IMR-90 (cell line): ENCODE results near the gene SENP7. TPM values are rescaled to one million over a fixed set of nuclear protein-coding genes. Genes with fewer than 3 reads are reported as not detected.

Experiments
- ATAC-seq: fragments of 200-7000 bp; cut with Tn5 transposase; 2 replicates; pipeline ENCODE4 v1.9.1; 2020; ENCODE audit warnings: low read depth, mild to moderate bottlenecking, moderate library complexity
- BruUV-seq: library from RNA; stranded (reverse); fragments of 400-500 nt; replicated peaks from 2 replicates; lab custom pipeline; 2021; lab: Mats Ljungman, UMichigan
- CTCF ChIA-PET: fragments of 300-600 bp; formaldehyde crosslinking; extraction: SDS; loops from one replicate; lab custom pipeline; 2021; ENCODE audit warnings: antibody characterized with exemption; lab: Yijun Ruan, JAX
- POLR2A ChIA-PET: fragments of 300-600 bp; sonication (Branson Sonifier 250); formaldehyde crosslinking; loops from one replicate; lab custom pipeline; 2022; ENCODE audit warnings: antibody characterized with exemption; ENCODE audit not compliant: unreplicated experiment; lab: Charles Lee
- DNase-seq: peaks from one replicate; pipeline ENCODE4 v3.0.0; 2013
- H2AFZ ChIP-seq: replicated peaks from 2 replicates; pipeline ENCODE3; 2013; ENCODE audit warnings: low read length, mild to moderate bottlenecking; ENCODE audit not compliant: poor library complexity
- H2AK5ac ChIP-seq: 2 replicates; pipeline ENCODE4 v1.6.1; 2013; ENCODE audit warnings: low read depth, low read length, inconsistent platforms
- H2AK9ac ChIP-seq: replicated peaks from 2 replicates; pipeline ENCODE3; 2013; ENCODE audit warnings: mild to moderate bottlenecking, low read depth, low read length, moderate library complexity; ENCODE audit not compliant: poor library complexity
- H2BK120ac ChIP-seq: 2 replicates; pipeline ENCODE4 v1.6.1; 2013; ENCODE audit warnings: low read depth, low read length, inconsistent platforms
- H2BK15ac ChIP-seq: 3 replicates; pipeline ENCODE4 v1.6.1; 2013; ENCODE audit warnings: low read depth, low read length, inconsistent platforms
- H2BK20ac ChIP-seq: 2 replicates; pipeline ENCODE4 v1.6.1; 2013; ENCODE audit warnings: low read depth, mild to moderate bottlenecking, inconsistent platforms, low read length, moderate library complexity
- H2BK5ac ChIP-seq: 2 replicates; pipeline ENCODE4 v1.6.1; 2013; ENCODE audit warnings: mild to moderate bottlenecking, low read depth, low read length, inconsistent platforms; ENCODE audit not compliant: poor library complexity, severe bottlenecking
- H3K14ac ChIP-seq: replicated peaks from 2 replicates; pipeline ENCODE4 v1.6.1; 2013; ENCODE audit warnings: low read depth, low read length, inconsistent platforms
- H3K18ac ChIP-seq: 2 replicates; pipeline ENCODE4 v1.6.1; 2013; ENCODE audit warnings: low read depth, low read length, control low read depth
- H3K23ac ChIP-seq: 2 replicates; pipeline ENCODE4 v1.6.1; 2013; ENCODE audit warnings: low read depth, low read length, inconsistent platforms
- H3K27ac ChIP-seq: 2 replicates; pipeline ENCODE4 v1.5.1; 2013; ENCODE audit warnings: mild to moderate bottlenecking, control low read depth, low read length; ENCODE audit not compliant: insufficient read depth
- H3K27me3 ChIP-seq: 2 replicates; pipeline ENCODE4 v1.6.1; 2013; ENCODE audit warnings: low read length; ENCODE audit not compliant: control insufficient read depth, insufficient read depth
- H3K36me3 ChIP-seq: 2 replicates; pipeline ENCODE4 v1.6.1; 2013; ENCODE audit warnings: low read length, mixed read lengths; ENCODE audit not compliant: control insufficient read depth, insufficient read depth
- H3K4ac ChIP-seq: 2 replicates; pipeline ENCODE4 v1.6.1; 2013; ENCODE audit warnings: low read depth, low read length, inconsistent platforms
- H3K4me1 ChIP-seq: 2 replicates; pipeline ENCODE4 v1.6.1; 2013; ENCODE audit warnings: low read length, mixed read lengths; ENCODE audit not compliant: control insufficient read depth, insufficient read depth
- H3K4me2 ChIP-seq: 2 replicates; pipeline ENCODE4 v1.6.1; 2013; ENCODE audit warnings: low read depth, mild to moderate bottlenecking, control low read depth, low read length, moderate library complexity
- H3K4me3 ChIP-seq: 2 replicates; pipeline ENCODE4 v1.5.1; 2013; ENCODE audit warnings: low read depth, mild to moderate bottlenecking, control low read depth, low read length, moderate library complexity; ENCODE audit not compliant: insufficient read depth
- H3K56ac ChIP-seq: 2 replicates; pipeline ENCODE4 v1.6.1; 2013; ENCODE audit warnings: low read length, inconsistent platforms; ENCODE audit not compliant: insufficient read depth; ENCODE audit errors: extremely low read depth
- H3K79me1 ChIP-seq, 2 experiments: 2 replicates each; pipeline ENCODE4 v1.6.1; 2013; ENCODE audit warnings: low read length in 2 of 2, inconsistent platforms in 1 of 2, low read depth in 1 of 2
- H3K9ac ChIP-seq: 2 replicates; pipeline ENCODE4 v1.6.1; 2013; ENCODE audit warnings: low read depth, low read length, control low read depth
- H3K9me1 ChIP-seq: 2 replicates; pipeline ENCODE4 v1.6.1; 2013; ENCODE audit warnings: low read length, inconsistent platforms; ENCODE audit not compliant: insufficient read depth
- H3K9me3 ChIP-seq: 2 replicates; pipeline ENCODE4 v1.6.1; 2013; ENCODE audit warnings: low read length; ENCODE audit not compliant: control insufficient read depth, insufficient read depth
- H4K20me1 ChIP-seq: 2 replicates; pipeline ENCODE4 v1.6.1; 2013; ENCODE audit warnings: low read length, inconsistent platforms; ENCODE audit not compliant: insufficient read depth
- H4K5ac ChIP-seq: 2 replicates; pipeline ENCODE4 v1.6.1; 2013; ENCODE audit warnings: mild to moderate bottlenecking, low read depth, low read length, control low read depth
- H4K8ac ChIP-seq, 2 experiments: 2 replicates each; pipeline ENCODE4 v1.6.1; 2013; ENCODE audit warnings: low read depth in 2 of 2, low read length in 2 of 2, control low read depth in 1 of 2, inconsistent platforms in 1 of 2
- H4K91ac ChIP-seq: 2 replicates; pipeline ENCODE4 v1.6.1; 2013; ENCODE audit warnings: low read depth, low read length, inconsistent platforms; ENCODE audit not compliant: insufficient read depth
- BHLHE40 ChIP-seq: fragments of 150-350 bp; IDR thresholded peaks from 2 replicates; pipeline ENCODE4 v1.6.1; 2016; ENCODE audit warnings: mild to moderate bottlenecking, low read depth, low read length
- CEBPB ChIP-seq: IDR thresholded peaks from 2 replicates; pipeline ENCODE4 v1.6.1; 2012; ENCODE audit warnings: low read depth, low read length, improper control_type of control experiment
- CHD1 ChIP-seq: IDR thresholded peaks from 2 replicates; pipeline ENCODE4 v1.6.1; 2012; ENCODE audit warnings: low read depth, low read length, improper control_type of control experiment
- MAFK ChIP-seq: IDR thresholded peaks from 2 replicates; pipeline ENCODE4 v1.6.1; 2012; ENCODE audit warnings: low read depth, low read length, improper control_type of control experiment
- MAZ ChIP-seq: IDR thresholded peaks from 2 replicates; pipeline ENCODE4 v1.6.1; 2012; ENCODE audit warnings: low read depth, mild to moderate bottlenecking, low read length, improper control_type of control experiment, moderate library complexity, borderline replicate concordance
- MXI1 ChIP-seq: IDR thresholded peaks from 2 replicates; pipeline ENCODE4 v1.6.1; 2012; ENCODE audit warnings: low read depth, mild to moderate bottlenecking, low read length, moderate library complexity, borderline replicate concordance
- NFE2L2 ChIP-seq: fragments of 150-350 bp; IDR thresholded peaks from 2 replicates; pipeline ENCODE4 v1.6.1; 2016; ENCODE audit warnings: low read depth, mild to moderate bottlenecking, low read length
- POLR2A ChIP-seq: IDR thresholded peaks from 2 replicates; pipeline ENCODE4 v1.6.1; 2012; ENCODE audit warnings: mild to moderate bottlenecking, low read depth, low read length
- RAD21 ChIP-seq: IDR thresholded peaks from 2 replicates; pipeline ENCODE4 v1.6.1; 2012; ENCODE audit warnings: low read length, improper control_type of control experiment
- RCOR1 ChIP-seq: IDR thresholded peaks from 2 replicates; pipeline ENCODE4 v1.6.1; 2012; ENCODE audit warnings: mild to moderate bottlenecking, low read length, improper control_type of control experiment; ENCODE audit not compliant: insufficient replicate concordance
- SMC3 ChIP-seq: fragments of 150-350 bp; IDR thresholded peaks from 2 replicates; pipeline ENCODE4 v1.6.1; 2016; ENCODE audit warnings: low read depth, mild to moderate bottlenecking, antibody characterized with exemption, low read length, moderate library complexity
- WGBS, 2 experiments: methylation state at CpG; one replicate each; pipeline versions ENCODE4 v1.1.5 to v1.1.7; 2013; ENCODE audit warnings: missing lambda C conversion rate in 2 of 2; ENCODE audit not compliant: insufficient read length in 1 of 2; ENCODE audit errors: extremely low coverage in 2 of 2; 5-methylcytosine and 5-hydroxymethylcytosine counted together
- dilution Hi-C: fragments of 300-500 bp; cut with HindIII; formaldehyde crosslinking; loops from one replicate; pipeline ENCODE4 v1.14.3; 2018; ENCODE audit warnings: low sequenced_read_pairs; ENCODE audit not compliant: unreplicated experiment
- in situ Hi-C: fragments of 300-500 bp; cut with MboI; formaldehyde crosslinking; loops from 3 replicates; pipeline ENCODE4 v1.14.3; 2019; ENCODE audit warnings: low sequenced_read_pairs, inconsistent platforms, mixed read lengths
- intact Hi-C: fragments of 100-400 bp; cut with micrococcal nuclease; formaldehyde crosslinking; loops from 2 replicates; pipeline ENCODE4 v1.10.0; 2022
- polyA plus RNA-seq, 3 experiments: library from polyadenylated mRNA; depleted of rRNA; stranded (reverse); fragments of >200 nt; gene quantifications; 2 replicates each; pipeline ENCODE4 v1.2.3, GENCODE V29; 2012; ENCODE audit warnings: low replicate concordance in 1 of 3
- total RNA-seq: library from RNA; depleted of rRNA; stranded (reverse); fragments of >200 nt; gene quantifications from 2 replicates; pipeline ENCODE4 v1.2.3, GENCODE V29; 2012
- TF ChIP-seq, protein P1 (sequence below): conservative IDR thresholded peaks from 2 replicates; pipeline ENCODE4 v1.5.1; 2012; ENCODE audit warnings: mild to moderate bottlenecking, low read depth, low read length, improper control_type of control experiment
- TF ChIP-seq, protein P2 (sequence below): fragments of 150-350 bp; IDR thresholded peaks from 2 replicates; pipeline ENCODE4 v1.6.1; 2017; ENCODE audit warnings: mild to moderate bottlenecking, antibody characterized with exemption, low read length, low read depth
- TF ChIP-seq, protein P3 (sequence below): fragments of 150-350 bp; IDR thresholded peaks from 2 replicates; pipeline ENCODE4 v1.6.1; 2016; ENCODE audit warnings: low read depth, mild to moderate bottlenecking, low read length, moderate library complexity, borderline replicate concordance

Gene SENP7
- total and polyA plus RNA-seq, 2 of the 4 experiments (the other 2 are of a cell fraction): 5.5 to 8.4 TPM

DNA sequence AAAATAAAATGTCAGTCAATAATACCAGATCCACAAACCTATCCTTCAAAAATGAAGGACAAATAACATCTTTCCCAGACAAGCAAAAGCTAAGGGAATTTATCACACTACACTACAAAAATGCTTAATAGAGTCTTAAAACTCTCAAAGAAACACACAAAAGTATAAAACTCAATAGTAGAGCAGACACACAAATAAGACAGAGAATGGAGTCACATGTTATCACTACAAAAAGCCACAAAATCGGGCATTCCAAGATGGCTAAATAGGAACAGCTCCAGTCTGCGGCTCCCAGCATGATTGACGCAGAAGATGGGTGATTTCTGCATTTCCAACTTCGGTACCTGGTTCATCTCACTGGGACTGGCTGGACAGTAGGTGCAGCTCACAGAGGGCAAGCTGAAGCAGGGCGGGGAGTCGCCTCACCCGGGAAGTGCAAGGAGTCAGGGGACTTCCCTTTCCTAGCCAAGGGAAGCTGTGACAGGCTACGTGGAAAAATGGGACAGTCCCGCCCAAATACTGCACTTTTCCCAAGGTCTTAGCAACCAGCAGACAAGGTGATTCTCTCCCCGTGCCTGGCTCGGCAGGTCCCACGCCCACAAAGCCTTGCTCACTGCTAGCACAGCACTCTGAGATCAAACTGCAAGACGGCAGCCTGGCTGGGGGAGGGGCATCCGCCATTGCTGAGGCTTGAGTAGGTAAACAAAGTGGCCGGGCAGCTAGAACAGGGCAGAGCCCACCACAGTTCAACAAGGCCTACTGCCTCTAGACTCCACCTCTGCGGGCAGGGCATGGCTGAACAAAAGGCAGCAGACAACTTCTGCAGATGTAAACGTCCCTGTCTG, 46.3 kb downstream of the SENP7 start:
- H3K79me1 ChIP-seq: peaks cover 18 to 25% of the 10 kb centered on the region in 2 experiments
- no TSS peak for BruUV-seq
- ChIA-PET POLR2A (no interaction called here), CTCF (no interaction called here)
- H3K14ac ChIP-seq: peak overlapping the region; percentile 85
- no peaks in the 10 kb centered on the region for H4K20me1 ChIP-seq
- dilution Hi-C loops: no loop called here
- H4K5ac ChIP-seq: peak overlapping the region; percentile 96
- 77% methylated on average over 4 of the region's 17 CpGs; no CpG with 5 or more reads in 1 of the 2 experiments for WGBS, 2 experiments
- no peaks in the 10 kb centered on the region for H3K27me3 ChIP-seq
- peaks cover 2% of the 10 kb centered on the region; the same call in 1 of the 2 replicates for H3K4me1 ChIP-seq
- peaks cover 12% of the 10 kb centered on the region for H3K9me1 ChIP-seq
- H3K27ac ChIP-seq: peak overlapping the region; percentile 52
- ATAC-seq: peak; percentile 63
- H2BK20ac ChIP-seq: no peak overlapping the region
- no peak overlapping the region for H3K56ac ChIP-seq
- peak overlapping the region; percentile 5 for H4K91ac ChIP-seq
- H2AK5ac ChIP-seq: peak overlapping the region; percentile 39; the same call in 1 of the 2 replicates
- H2AFZ ChIP-seq: peak overlapping the region; percentile 78
- H3K9me3 ChIP-seq: no peaks in the 10 kb centered on the region
- H3K4ac ChIP-seq: peak overlapping the region; percentile 72
- peak overlapping the region; percentile 73; the same call in 1 of the 2 replicates for H3K23ac ChIP-seq
- H3K18ac ChIP-seq: peak overlapping the region; percentile 76
- H3K9ac ChIP-seq: peak overlapping the region; percentile 42
- intact Hi-C loops: no loop called here
- H3K4me3 ChIP-seq: peak overlapping the region; percentile 47; the same call in 1 of the 2 replicates
- DNase-seq: peak; percentile 7
- in situ Hi-C loops: no loop called here
- peak overlapping the region; percentile 87 to 90 for H4K8ac ChIP-seq
- H2BK120ac ChIP-seq: peak overlapping the region; percentile 60; the same call in 1 of the 2 replicates
- peak overlapping the region; percentile 78 for H2BK5ac ChIP-seq
- H3K36me3 ChIP-seq: no peaks in the 10 kb centered on the region
- peak overlapping the region; percentile 97 for H3K4me2 ChIP-seq
- no peak overlapping the region; the same call in 2 of the 3 replicates for H2BK15ac ChIP-seq
- peak overlapping the region; percentile 28 for H2AK9ac ChIP-seq
- TF ChIP-seq, protein P1, sequence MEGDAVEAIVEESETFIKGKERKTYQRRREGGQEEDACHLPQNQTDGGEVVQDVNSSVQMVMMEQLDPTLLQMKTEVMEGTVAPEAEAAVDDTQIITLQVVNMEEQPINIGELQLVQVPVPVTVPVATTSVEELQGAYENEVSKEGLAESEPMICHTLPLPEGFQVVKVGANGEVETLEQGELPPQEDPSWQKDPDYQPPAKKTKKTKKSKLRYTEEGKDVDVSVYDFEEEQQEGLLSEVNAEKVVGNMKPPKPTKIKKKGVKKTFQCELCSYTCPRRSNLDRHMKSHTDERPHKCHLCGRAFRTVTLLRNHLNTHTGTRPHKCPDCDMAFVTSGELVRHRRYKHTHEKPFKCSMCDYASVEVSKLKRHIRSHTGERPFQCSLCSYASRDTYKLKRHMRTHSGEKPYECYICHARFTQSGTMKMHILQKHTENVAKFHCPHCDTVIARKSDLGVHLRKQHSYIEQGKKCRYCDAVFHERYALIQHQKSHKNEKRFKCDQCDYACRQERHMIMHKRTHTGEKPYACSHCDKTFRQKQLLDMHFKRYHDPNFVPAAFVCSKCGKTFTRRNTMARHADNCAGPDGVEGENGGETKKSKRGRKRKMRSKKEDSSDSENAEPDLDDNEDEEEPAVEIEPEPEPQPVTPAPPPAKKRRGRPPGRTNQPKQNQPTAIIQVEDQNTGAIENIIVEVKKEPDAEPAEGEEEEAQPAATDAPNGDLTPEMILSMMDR: no peak
- TF ChIP-seq, protein P2, sequence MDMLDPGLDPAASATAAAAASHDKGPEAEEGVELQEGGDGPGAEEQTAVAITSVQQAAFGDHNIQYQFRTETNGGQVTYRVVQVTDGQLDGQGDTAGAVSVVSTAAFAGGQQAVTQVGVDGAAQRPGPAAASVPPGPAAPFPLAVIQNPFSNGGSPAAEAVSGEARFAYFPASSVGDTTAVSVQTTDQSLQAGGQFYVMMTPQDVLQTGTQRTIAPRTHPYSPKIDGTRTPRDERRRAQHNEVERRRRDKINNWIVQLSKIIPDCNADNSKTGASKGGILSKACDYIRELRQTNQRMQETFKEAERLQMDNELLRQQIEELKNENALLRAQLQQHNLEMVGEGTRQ: no peak
- TF ChIP-seq MXI1: no peak
- TF ChIP-seq, protein P3, sequence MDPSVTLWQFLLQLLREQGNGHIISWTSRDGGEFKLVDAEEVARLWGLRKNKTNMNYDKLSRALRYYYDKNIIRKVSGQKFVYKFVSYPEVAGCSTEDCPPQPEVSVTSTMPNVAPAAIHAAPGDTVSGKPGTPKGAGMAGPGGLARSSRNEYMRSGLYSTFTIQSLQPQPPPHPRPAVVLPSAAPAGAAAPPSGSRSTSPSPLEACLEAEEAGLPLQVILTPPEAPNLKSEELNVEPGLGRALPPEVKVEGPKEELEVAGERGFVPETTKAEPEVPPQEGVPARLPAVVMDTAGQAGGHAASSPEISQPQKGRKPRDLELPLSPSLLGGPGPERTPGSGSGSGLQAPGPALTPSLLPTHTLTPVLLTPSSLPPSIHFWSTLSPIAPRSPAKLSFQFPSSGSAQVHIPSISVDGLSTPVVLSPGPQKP: no peak
- no peak for TF ChIP-seq POLR2A
- no peak for TF ChIP-seq SMC3
- no peak for TF ChIP-seq CEBPB
- no peak for TF ChIP-seq RAD21
- no peak for TF ChIP-seq MAFK
- TF ChIP-seq MAZ: no peak
- TF ChIP-seq NFE2L2: no peak
- TF ChIP-seq BHLHE40: no peak
- TF ChIP-seq RCOR1: no peak
- no peak for TF ChIP-seq CHD1
